Vagina (tissue), 2 donors: ENCODE measurements around the gene FOXA3.

Source experiments
- POLR2AphosphoS5 ChIP-seq, 2 donors: sonication (generic); formaldehyde crosslinking; IDR thresholded peaks; one replicate each; pipeline ENCODE4 v1.9.0; 2017; ENCODE audit warnings: antibody characterized with exemption in 2 of 2, mild to moderate bottlenecking in 2 of 2, low read depth in 1 of 2; ENCODE audit not compliant: insufficient read depth in 1 of 2
- TF ChIP-seq, protein P1 (sequence below), 3 experiments: fragments of 450-650 bp in 2 of 3; fragments of 200-600 bp in 1 of 3; sonication (generic) in 1 of 3; IDR thresholded peaks; one replicate each; pipeline ENCODE4 v1.5.1; 2017 to 2019; ENCODE audit warnings: antibody characterized with exemption in 3 of 3, mild to moderate bottlenecking in 2 of 3, moderate library complexity in 2 of 3

DNA sequence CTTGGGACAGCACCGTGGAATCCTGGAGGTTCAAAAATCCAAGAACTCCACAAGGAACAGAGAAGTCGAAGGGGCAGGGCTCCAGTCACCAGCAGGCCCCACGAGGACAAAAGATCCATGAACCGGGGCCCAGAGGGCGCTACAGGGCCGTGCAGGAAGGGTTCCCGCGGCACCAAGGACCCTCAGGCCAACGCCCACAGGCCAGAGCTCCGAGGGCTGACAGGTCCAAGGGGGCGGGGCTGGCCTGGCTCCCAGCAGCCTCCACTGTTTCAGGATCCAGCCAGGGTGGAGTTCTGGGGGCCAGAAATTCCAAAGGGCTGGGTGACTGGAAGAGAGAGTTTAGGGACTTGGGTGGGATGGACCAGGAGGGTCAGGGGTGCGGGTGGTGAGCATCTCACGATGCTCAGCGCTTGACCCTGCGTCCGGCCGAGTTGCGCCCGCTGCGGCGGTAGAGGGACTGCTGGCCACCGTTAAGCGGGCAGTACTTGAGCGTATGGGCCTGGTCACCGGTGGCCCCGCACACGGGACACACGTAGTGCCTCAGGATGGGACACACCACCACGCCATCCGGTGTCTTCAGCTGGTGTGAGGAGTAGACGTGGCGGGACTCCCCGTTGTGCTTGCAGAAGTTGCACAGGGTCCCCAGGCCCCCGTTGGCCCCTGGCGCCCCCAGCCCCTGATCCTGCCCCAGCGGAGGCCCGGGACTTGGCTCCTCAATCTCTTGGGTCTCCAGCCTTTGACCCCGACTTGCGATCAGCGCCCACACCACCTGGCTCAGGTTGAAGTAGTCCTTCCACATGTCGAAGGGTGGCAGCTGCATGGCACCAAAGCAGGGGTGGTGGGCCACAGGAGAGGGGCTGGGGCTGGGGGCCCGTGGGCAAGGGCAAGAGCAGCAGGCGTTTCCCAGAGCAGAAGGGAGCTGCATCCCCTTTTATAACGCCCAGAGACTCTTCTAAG is 50.0 kb downstream of the FOXA3 start, which contains the start of gene NANOS2:
- TF ChIP-seq, protein P1, sequence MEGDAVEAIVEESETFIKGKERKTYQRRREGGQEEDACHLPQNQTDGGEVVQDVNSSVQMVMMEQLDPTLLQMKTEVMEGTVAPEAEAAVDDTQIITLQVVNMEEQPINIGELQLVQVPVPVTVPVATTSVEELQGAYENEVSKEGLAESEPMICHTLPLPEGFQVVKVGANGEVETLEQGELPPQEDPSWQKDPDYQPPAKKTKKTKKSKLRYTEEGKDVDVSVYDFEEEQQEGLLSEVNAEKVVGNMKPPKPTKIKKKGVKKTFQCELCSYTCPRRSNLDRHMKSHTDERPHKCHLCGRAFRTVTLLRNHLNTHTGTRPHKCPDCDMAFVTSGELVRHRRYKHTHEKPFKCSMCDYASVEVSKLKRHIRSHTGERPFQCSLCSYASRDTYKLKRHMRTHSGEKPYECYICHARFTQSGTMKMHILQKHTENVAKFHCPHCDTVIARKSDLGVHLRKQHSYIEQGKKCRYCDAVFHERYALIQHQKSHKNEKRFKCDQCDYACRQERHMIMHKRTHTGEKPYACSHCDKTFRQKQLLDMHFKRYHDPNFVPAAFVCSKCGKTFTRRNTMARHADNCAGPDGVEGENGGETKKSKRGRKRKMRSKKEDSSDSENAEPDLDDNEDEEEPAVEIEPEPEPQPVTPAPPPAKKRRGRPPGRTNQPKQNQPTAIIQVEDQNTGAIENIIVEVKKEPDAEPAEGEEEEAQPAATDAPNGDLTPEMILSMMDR (IDR thresholded peaks at IDR 0.05) = no peak
- TF ChIP-seq POLR2AphosphoS5 (IDR thresholded peaks at IDR 0.05; ENCODE audit: insufficient read depth in 1 of 2, low read depth in 1 of 2) = no peak
